ENCODE measurements around the gene CEBPZ.

DNA sequence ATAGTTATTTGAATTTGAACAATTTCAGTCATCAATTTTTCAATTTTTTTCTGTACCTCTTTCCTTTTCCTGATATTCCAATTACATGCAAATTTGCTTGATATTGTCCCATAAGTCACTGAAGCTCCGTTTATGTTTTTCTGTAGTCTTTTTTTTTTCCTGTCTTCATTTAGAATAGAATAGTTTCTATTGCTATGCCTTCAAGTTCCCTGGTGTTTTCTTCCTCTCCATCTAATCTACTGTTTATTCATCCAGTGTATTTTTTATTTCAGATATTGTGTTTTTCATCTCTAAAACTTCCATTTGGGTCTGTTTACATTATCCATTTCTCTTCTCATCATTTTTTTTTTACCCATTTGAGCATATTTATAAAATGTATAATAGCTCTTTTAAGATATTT lies 66.6 kb downstream of the CEBPZ start:
- TF ChIP-seq POLR2AphosphoS5 (IDR thresholded peaks at IDR 0.05; ENCODE audit: insufficient read depth, low read depth, low read length) (no peak), POLR2A (IDR thresholded peaks at IDR 0.05; ENCODE audit: low read depth, low read length) (no peak)
- TF ChIP-seq, protein P1, sequence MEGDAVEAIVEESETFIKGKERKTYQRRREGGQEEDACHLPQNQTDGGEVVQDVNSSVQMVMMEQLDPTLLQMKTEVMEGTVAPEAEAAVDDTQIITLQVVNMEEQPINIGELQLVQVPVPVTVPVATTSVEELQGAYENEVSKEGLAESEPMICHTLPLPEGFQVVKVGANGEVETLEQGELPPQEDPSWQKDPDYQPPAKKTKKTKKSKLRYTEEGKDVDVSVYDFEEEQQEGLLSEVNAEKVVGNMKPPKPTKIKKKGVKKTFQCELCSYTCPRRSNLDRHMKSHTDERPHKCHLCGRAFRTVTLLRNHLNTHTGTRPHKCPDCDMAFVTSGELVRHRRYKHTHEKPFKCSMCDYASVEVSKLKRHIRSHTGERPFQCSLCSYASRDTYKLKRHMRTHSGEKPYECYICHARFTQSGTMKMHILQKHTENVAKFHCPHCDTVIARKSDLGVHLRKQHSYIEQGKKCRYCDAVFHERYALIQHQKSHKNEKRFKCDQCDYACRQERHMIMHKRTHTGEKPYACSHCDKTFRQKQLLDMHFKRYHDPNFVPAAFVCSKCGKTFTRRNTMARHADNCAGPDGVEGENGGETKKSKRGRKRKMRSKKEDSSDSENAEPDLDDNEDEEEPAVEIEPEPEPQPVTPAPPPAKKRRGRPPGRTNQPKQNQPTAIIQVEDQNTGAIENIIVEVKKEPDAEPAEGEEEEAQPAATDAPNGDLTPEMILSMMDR (IDR thresholded peaks at IDR 0.05; ENCODE audit: extremely low read depth in 1 of 2, insufficient read depth in 1 of 2, low read depth in 1 of 2, low read length in 2 of 2) = no peak
